ENCODE data around the gene HOXB7.

DNA sequence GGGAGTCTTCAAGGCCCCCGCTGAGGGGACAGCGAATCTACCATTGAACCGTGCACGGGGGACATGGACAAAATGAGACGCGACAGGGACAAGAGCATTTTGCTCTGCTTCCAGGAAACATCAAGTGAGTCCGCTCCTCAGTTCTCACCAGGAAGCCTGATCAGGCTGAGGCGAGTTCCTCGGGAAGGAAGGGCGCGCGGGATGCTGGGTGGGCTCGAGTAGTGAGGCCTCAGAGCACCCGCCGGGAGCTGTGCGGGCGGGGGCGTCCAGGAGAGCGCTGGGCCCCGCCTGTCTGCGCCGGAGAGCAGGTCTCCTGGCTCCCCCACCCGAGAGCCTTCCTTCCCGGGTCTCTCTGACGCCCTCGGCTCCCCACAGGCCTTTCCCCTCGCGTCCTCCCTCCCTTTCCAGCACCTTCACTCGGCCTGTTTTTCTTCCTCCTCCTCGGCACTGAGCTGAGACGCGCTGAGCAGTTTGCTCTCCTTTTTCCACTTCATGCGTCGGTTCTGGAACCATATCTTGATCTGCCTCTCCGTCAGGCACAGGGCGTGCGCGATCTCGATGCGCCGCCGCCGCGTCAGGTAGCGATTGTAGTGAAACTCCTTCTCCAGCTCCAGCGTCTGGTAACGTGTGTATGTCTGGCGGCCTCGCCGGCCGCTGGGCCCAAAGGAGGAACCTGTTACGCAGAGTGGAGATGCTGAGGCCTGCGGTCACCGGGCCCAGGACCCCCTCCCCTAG is 14.7 kb downstream of the HOXB7 start:
- TF ChIP-seq SUZ12 (IDR thresholded peaks at IDR 0.05) (no peak), ZNF384 (IDR thresholded peaks at IDR 0.05) (no peak), HDGF (IDR thresholded peaks at IDR 0.05; ENCODE audit: borderline replicate concordance) (no peak), ELF4 (IDR thresholded peaks at IDR 0.05) (no peak), TARDBP (IDR thresholded peaks at IDR 0.05) (no peak), FOXA1 (IDR thresholded peaks at IDR 0.05) (no peak), BHLHE40 (IDR thresholded peaks at IDR 0.05; ENCODE audit: borderline replicate concordance) (no peak), FOXK2 (IDR thresholded peaks at IDR 0.05) (no peak), NFRKB (IDR thresholded peaks at IDR 0.05) (no peak), SP1 (IDR thresholded peaks at IDR 0.05) (no peak), FOXM1 (IDR thresholded peaks at IDR 0.05; ENCODE audit: borderline replicate concordance) (no peak), PKNOX1 (IDR thresholded peaks at IDR 0.05) (no peak)

Data from HEK293T (cell line).